Astrocyte (in vitro differentiated cells and primary cell): ENCODE results near the gene VSTM5. TPM values are rescaled to one million over a fixed set of nuclear protein-coding genes. Genes with fewer than 3 reads are reported as not detected.

Source experiments
- DNase-seq: peaks from one replicate; pipeline ENCODE4 v3.0.0-alpha.2; 2010; ENCODE audit warnings: low read depth
- FAIRE-seq: peaks from 2 replicates; lab custom pipeline; 2011; peaks lifted over from hg19 to GRCh38; lab: Jason Lieb, UNC
- H2AFZ ChIP-seq: 2 replicates; pipeline ENCODE4 v1.6.0; 2012; ENCODE audit warnings: low read depth, low read length, inconsistent platforms
- H3K27ac ChIP-seq: 2 replicates; pipeline ENCODE4 v1.5.1; 2011; ENCODE audit warnings: low read depth, low read length, inconsistent platforms
- H3K27me3 ChIP-seq: 2 replicates; pipeline ENCODE4 v1.6.0; 2011; ENCODE audit warnings: low read length, inconsistent platforms; ENCODE audit not compliant: insufficient read depth
- H3K36me3 ChIP-seq: 2 replicates; pipeline ENCODE4 v1.5.1; 2011; ENCODE audit warnings: low read length, inconsistent platforms; ENCODE audit not compliant: insufficient read depth
- H3K4me1 ChIP-seq: 2 replicates; pipeline ENCODE4 v1.5.1; 2011; ENCODE audit warnings: low read length, inconsistent platforms; ENCODE audit not compliant: insufficient read depth
- H3K4me2 ChIP-seq: 2 replicates; pipeline ENCODE4 v1.6.0; 2012; ENCODE audit warnings: low read length, inconsistent platforms
- H3K4me3 ChIP-seq: 2 replicates; pipeline ENCODE4 v1.5.1; 2011; ENCODE audit warnings: low read depth, mild to moderate bottlenecking, low read length, inconsistent platforms; ENCODE audit not compliant: insufficient read depth
- H3K79me2 ChIP-seq: 2 replicates; pipeline ENCODE4 v1.6.0; 2012; ENCODE audit warnings: mild to moderate bottlenecking, low read length, inconsistent platforms; ENCODE audit not compliant: insufficient read depth
- H3K9ac ChIP-seq: 2 replicates; pipeline ENCODE4 v1.6.0; 2012; ENCODE audit warnings: mild to moderate bottlenecking, low read length, inconsistent platforms
- H3K9me3 ChIP-seq: 2 replicates; pipeline ENCODE4 v1.5.1; 2012; ENCODE audit warnings: low read depth, mild to moderate bottlenecking, low read length, inconsistent platforms; ENCODE audit not compliant: insufficient read depth
- H4K20me1 ChIP-seq: 2 replicates; pipeline ENCODE4 v1.6.0; 2012; ENCODE audit warnings: low read length, inconsistent platforms; ENCODE audit not compliant: insufficient read depth
- H3K27ac Mint-ChIP-seq: one replicate; pipeline ENCODE4 v1.8.0; 2021; ENCODE audit warnings: mild to moderate bottlenecking, mixed read lengths; ENCODE audit not compliant: unreplicated experiment
- H3K27me3 Mint-ChIP-seq: one replicate; pipeline ENCODE4 v1.8.0; 2021; ENCODE audit warnings: low read depth, mixed read lengths; ENCODE audit not compliant: unreplicated experiment
- H3K36me3 Mint-ChIP-seq: one replicate; pipeline ENCODE4 v1.8.0; 2021; ENCODE audit warnings: low read depth, mixed read lengths; ENCODE audit not compliant: unreplicated experiment
- H3K4me1 Mint-ChIP-seq: one replicate; pipeline ENCODE4 v1.8.0; 2021; ENCODE audit warnings: low read depth, mixed read lengths; ENCODE audit not compliant: unreplicated experiment
- H3K4me3 Mint-ChIP-seq: one replicate; pipeline ENCODE4 v1.8.0; 2021; ENCODE audit warnings: mild to moderate bottlenecking, moderate library complexity, mixed read lengths; ENCODE audit not compliant: unreplicated experiment
- H3K9me3 Mint-ChIP-seq: one replicate; pipeline ENCODE4 v1.8.0; 2021; ENCODE audit warnings: mild to moderate bottlenecking, mixed read lengths; ENCODE audit not compliant: unreplicated experiment
- CTCF ChIP-seq: IDR thresholded peaks from 2 replicates; pipeline ENCODE4 v1.5.1; 2011; ENCODE audit warnings: low read depth, mild to moderate bottlenecking, inconsistent platforms, low read length, moderate library complexity; ENCODE audit not compliant: insufficient read depth
- EZH2 ChIP-seq: IDR thresholded peaks from 2 replicates; pipeline ENCODE4 v1.6.1; 2012; ENCODE audit warnings: mild to moderate bottlenecking, low read length, inconsistent platforms; ENCODE audit not compliant: insufficient read depth
- total RNA-seq: library from RNA; stranded (reverse); gene quantifications from 2 replicates; pipeline ENCODE4 v1.2.1, GENCODE V29; 2021

Gene VSTM5
- total RNA-seq, 1 donor from 2014 or later, result 0.45 TPM

- H3K4me1 Mint-ChIP-seq, result peaks cover 13% of the 10 kb centered on the region
- Histone ChIP-seq H4K20me1 (no peaks in the 10 kb centered on the region), H3K4me1 (peaks cover 8% of the 10 kb centered on the region), H3K36me3 (no peaks in the 10 kb centered on the region), H3K27ac (no peak overlapping the region), H3K4me2 (peak overlapping the region; percentile 80), H3K4me3 (peak overlapping the region; percentile 40), H3K9ac (peak overlapping the region; percentile 51), H3K27me3 (no peaks in the 10 kb centered on the region), H2AFZ (peak overlapping the region; percentile 84), H3K79me2 (no peaks in the 10 kb centered on the region), H3K9me3 (no peaks in the 10 kb centered on the region)
- FAIRE-seq (no peak), DNase-seq (peak; percentile 24)
- no peaks in the 10 kb centered on the region for H3K36me3 Mint-ChIP-seq
- H3K9me3 Mint-ChIP-seq, result no peaks in the 10 kb centered on the region
- TF ChIP-seq CTCF, result no peak
- TF ChIP-seq EZH2, result no peak
- H3K27me3 Mint-ChIP-seq, result peaks cover 10% of the 10 kb centered on the region
- H3K27ac Mint-ChIP-seq, result no peak overlapping the region
- peak overlapping the region; percentile 69 for H3K4me3 Mint-ChIP-seq
These were observed 446 bp downstream of the VSTM5 start for GRCh38 chr11:93849751-93850593.

- Mint-ChIP-seq H3K36me3 (no peaks in the 10 kb centered on the region), H3K9me3 (no peaks in the 10 kb centered on the region), H3K4me1 (peaks cover 21% of the 10 kb centered on the region), H3K27me3 (peaks cover 10% of the 10 kb centered on the region), H3K4me3 (peak overlapping the region; percentile 69), H3K27ac (no peak overlapping the region)
- Histone ChIP-seq H3K4me1 (peaks cover 8% of the 10 kb centered on the region), H3K4me2 (peak overlapping the region; percentile 80), H3K9me3 (no peaks in the 10 kb centered on the region), H3K36me3 (no peaks in the 10 kb centered on the region), H3K27me3 (no peaks in the 10 kb centered on the region), H3K27ac (no peak overlapping the region), H3K9ac (no peak overlapping the region), H2AFZ (peak overlapping the region; percentile 84), H3K79me2 (no peaks in the 10 kb centered on the region), H4K20me1 (no peaks in the 10 kb centered on the region), H3K4me3 (no peak overlapping the region)
- FAIRE-seq (no peak), DNase-seq (no peak)
- TF ChIP-seq CTCF (no peak), EZH2 (no peak)
These were observed 1.2 kb downstream of the VSTM5 start for GRCh38 chr11:93849201-93849600.

- Mint-ChIP-seq H3K27ac (no peak overlapping the region), H3K4me1 (peaks cover 26% of the 10 kb centered on the region), H3K36me3 (no peaks in the 10 kb centered on the region), H3K9me3 (peaks cover 2% of the 10 kb centered on the region), H3K4me3 (no peak overlapping the region), H3K27me3 (peaks cover 8% of the 10 kb centered on the region)
- Histone ChIP-seq H3K4me1 (peaks cover 15% of the 10 kb centered on the region), H3K27me3 (no peaks in the 10 kb centered on the region), H4K20me1 (no peaks in the 10 kb centered on the region), H3K4me2 (peak overlapping the region; percentile 57), H3K36me3 (no peaks in the 10 kb centered on the region), H2AFZ (peak overlapping the region; percentile 31), H3K9ac (no peak overlapping the region), H3K4me3 (no peak overlapping the region), H3K79me2 (no peaks in the 10 kb centered on the region), H3K9me3 (no peaks in the 10 kb centered on the region), H3K27ac (no peak overlapping the region)
- FAIRE-seq (no peak), DNase-seq (peak; percentile 58)
- TF ChIP-seq EZH2, result no peak
- no peak for TF ChIP-seq CTCF
These were observed 4.0 kb downstream of the VSTM5 start for GRCh38 chr11:93846411-93846810.
